GM23338 (cell line): ENCODE measurements around the gene RANBP1. TPM values are rescaled to one million over a fixed set of nuclear protein-coding genes. Genes with fewer than 3 reads are reported as not detected.

ENCODE experiments used
- ATAC-seq: fragments of 200-7000 bp; cut with Tn5 transposase; 3 replicates; pipeline ENCODE4 v1.9.1; 2020
- DNase-seq: peaks from one replicate; pipeline ENCODE4 v3.0.0-alpha.2; 2015; ENCODE audit warnings: low spot score
- H2AFZ ChIP-seq: fragments of 200-600 bp; sonication (generic); 2 replicates; pipeline ENCODE4 v1.8.0; 2016; ENCODE audit warnings: antibody characterized with exemption, mild to moderate bottlenecking, moderate library complexity
- H3F3A ChIP-seq: fragments of 200-600 bp; sonication (generic); replicated peaks from 2 replicates; pipeline ENCODE4 v1.8.0; 2017; ENCODE audit warnings: antibody characterized with exemption, mixed run types, low read depth
- H3K27ac ChIP-seq: fragments of 200-600 bp; sonication (generic); 2 replicates; pipeline ENCODE4 v1.6.1; 2016; ENCODE audit warnings: low read depth
- H3K27me3 ChIP-seq: fragments of 200-600 bp; sonication (generic); 2 replicates; pipeline ENCODE4 v1.8.0; 2016; ENCODE audit warnings: mild to moderate bottlenecking, mixed run types, moderate library complexity; ENCODE audit not compliant: insufficient read depth
- H3K36me3 ChIP-seq: fragments of 200-600 bp; sonication (generic); 2 replicates; pipeline ENCODE4 v1.8.0; 2016; ENCODE audit warnings: mild to moderate bottlenecking; ENCODE audit not compliant: insufficient read depth
- H3K4me1 ChIP-seq: fragments of 200-600 bp; sonication (generic); 2 replicates; pipeline ENCODE4 v1.8.0; 2016; ENCODE audit warnings: mild to moderate bottlenecking, moderate library complexity; ENCODE audit not compliant: insufficient read depth
- H3K4me2 ChIP-seq: fragments of 200-600 bp; sonication (generic); 2 replicates; pipeline ENCODE4 v1.7.1; 2017; ENCODE audit warnings: mixed run types
- H3K4me3 ChIP-seq: fragments of 200-600 bp; sonication (generic); 2 replicates; pipeline ENCODE4 v1.6.1; 2016; ENCODE audit warnings: mixed run types
- H3K79me2 ChIP-seq: fragments of 200-600 bp; sonication (generic); replicated peaks from 2 replicates; pipeline ENCODE4 v1.8.0; 2017; ENCODE audit warnings: mild to moderate bottlenecking; ENCODE audit not compliant: insufficient read depth
- H3K9me2 ChIP-seq: fragments of 200-600 bp; sonication (generic); 2 replicates; pipeline ENCODE4 v1.8.0; 2017; ENCODE audit not compliant: insufficient read depth
- H4K20me1 ChIP-seq: fragments of 200-600 bp; sonication (generic); replicated peaks from 2 replicates; pipeline ENCODE4 v1.8.0; 2017; ENCODE audit warnings: mild to moderate bottlenecking; ENCODE audit not compliant: insufficient read depth
- H3K27ac Mint-ChIP-seq: 2 replicates; pipeline ENCODE4 v1.8.0; 2020; ENCODE audit warnings: inconsistent platforms, mild to moderate bottlenecking, moderate library complexity, mixed read lengths
- H3K27me3 Mint-ChIP-seq: 3 replicates; pipeline ENCODE4 v1.8.0; 2022; ENCODE audit warnings: low read depth, mild to moderate bottlenecking, moderate library complexity, mixed read lengths, inconsistent platforms; ENCODE audit not compliant: insufficient read depth, poor library complexity
- H3K36me3 Mint-ChIP-seq: 3 replicates; pipeline ENCODE4 v1.8.0; 2021; ENCODE audit warnings: low read depth, mild to moderate bottlenecking, inconsistent platforms, moderate library complexity, mixed read lengths
- H3K4me1 Mint-ChIP-seq: 3 replicates; pipeline ENCODE4 v1.8.0; 2020; ENCODE audit warnings: mild to moderate bottlenecking, inconsistent platforms, mixed read lengths
- H3K4me3 Mint-ChIP-seq: 3 replicates; pipeline ENCODE4 v1.8.0; 2021; ENCODE audit warnings: moderate library complexity, mild to moderate bottlenecking, inconsistent platforms, mixed read lengths
- H3K9me3 Mint-ChIP-seq: 3 replicates; pipeline ENCODE4 v1.8.0; 2020; ENCODE audit warnings: moderate library complexity, mild to moderate bottlenecking, inconsistent platforms, mixed read lengths
- CREB1 ChIP-seq: fragments of 250-450 bp; sonication (Bioruptor Pico); IDR thresholded peaks from 2 replicates; pipeline ENCODE4 v1.5.0; 2020; ENCODE audit warnings: low read depth, mild to moderate bottlenecking, moderate library complexity
- CTCF ChIP-seq, 2 experiments: fragments of 200-600 bp in 1 of 2; sonication (generic) in 1 of 2; conservative IDR thresholded peaks; 2 replicates each; pipeline versions ENCODE4 v1.5.1 to v1.6.1; 2016 to 2017; ENCODE audit warnings: antibody characterized with exemption in 2 of 2, low read depth in 2 of 2, mild to moderate bottlenecking in 2 of 2, moderate library complexity in 1 of 2
- ETS1 ChIP-seq: IDR thresholded peaks from 2 replicates; pipeline ENCODE4 v1.6.1; 2016; ENCODE audit warnings: antibody characterized with exemption
- EZH2 ChIP-seq: fragments of 200-600 bp; sonication (generic); IDR thresholded peaks from one replicate; pipeline ENCODE4 v1.8.0; 2017; ENCODE audit warnings: antibody characterized with exemption, mild to moderate bottlenecking, low read depth; ENCODE audit not compliant: unreplicated experiment
- EZH2phosphoT487 ChIP-seq: fragments of 200-600 bp; sonication (generic); IDR thresholded peaks from one replicate; pipeline ENCODE4 v1.8.1; 2018; ENCODE audit warnings: antibody characterized with exemption; ENCODE audit not compliant: unreplicated experiment
- JUNB ChIP-seq: IDR thresholded peaks from one replicate; pipeline ENCODE4 v1.6.1; 2016; ENCODE audit warnings: antibody characterized with exemption; ENCODE audit not compliant: unreplicated experiment
- NANOG ChIP-seq: IDR thresholded peaks from 2 replicates; pipeline ENCODE4 v1.6.1; 2016; ENCODE audit warnings: antibody characterized with exemption, borderline replicate concordance
- POLR2AphosphoS5 ChIP-seq: IDR thresholded peaks from 2 replicates; pipeline ENCODE4 v1.6.1; 2016; ENCODE audit warnings: antibody characterized with exemption, low read depth
- REST ChIP-seq: IDR thresholded peaks from one replicate; pipeline ENCODE4 v1.6.1; 2018; ENCODE audit warnings: antibody characterized with exemption; ENCODE audit not compliant: unreplicated experiment
- STAT1 ChIP-seq: IDR thresholded peaks from one replicate; pipeline ENCODE4 v1.6.1; 2016; ENCODE audit warnings: antibody characterized with exemption; ENCODE audit not compliant: unreplicated experiment
- ZNF114 ChIP-seq: fragments of 250-450 bp; sonication (Bioruptor Pico); IDR thresholded peaks from 2 replicates; pipeline ENCODE4 v1.5.0; 2020; ENCODE audit warnings: mild to moderate bottlenecking, moderate library complexity
- ZNF331 ChIP-seq: fragments of 250-450 bp; sonication (Bioruptor Pico); IDR thresholded peaks from 2 replicates; pipeline ENCODE4 v1.5.0; 2020; ENCODE audit warnings: low read depth, mild to moderate bottlenecking, moderate library complexity
- ZNF462 ChIP-seq: fragments of 250-450 bp; sonication (Bioruptor Pico); IDR thresholded peaks from 2 replicates; pipeline ENCODE4 v1.5.0; 2020; ENCODE audit warnings: mild to moderate bottlenecking, moderate library complexity
- polyA plus RNA-seq: library from polyadenylated mRNA; unstranded; fragments of >200 nt; fragmentation: Nextera tagmentation; extraction: Ambion mirVana; gene quantifications from 2 replicates; pipeline ENCODE4 v1.2.1, GENCODE V29; 2016
- total RNA-seq: library from RNA; depleted of rRNA; stranded (reverse); fragments of >200 nt; shearing (Covaris generic); gene quantifications from 2 replicates; pipeline ENCODE4 v1.2.3, GENCODE V29; 2014

Gene RANBP1
- total and polyA plus RNA-seq, 2 experiments from 2014 or later: 1,014 to 1,206 TPM

GRCh38 chr22:20085651-20086050, 30.3 kb upstream of the RANBP1 start:
- Histone ChIP-seq H3K4me2 (no peak overlapping the region), H4K20me1 (peaks cover 61% of the 10 kb centered on the region), H3K27me3 (no peaks in the 10 kb centered on the region), H3K27ac (peak overlapping the region; percentile 69; the same call in 1 of the 2 replicates), H3K4me1 (peaks cover 12% of the 10 kb centered on the region; the same call in 1 of the 2 replicates), H3K79me2 (peaks cover 82% of the 10 kb centered on the region), H3F3A (peaks cover 34% of the 10 kb centered on the region), H2AFZ (no peak overlapping the region), H3K9me2 (no peaks in the 10 kb centered on the region), H3K4me3 (no peak overlapping the region), H3K36me3 (peaks cover 36% of the 10 kb centered on the region)
- no peak overlapping the region for H3K4me3 Mint-ChIP-seq
- no peak for DNase-seq
- H3K27me3 Mint-ChIP-seq: peaks cover 35% of the 10 kb centered on the region
- H3K27ac Mint-ChIP-seq: 0 out of 2 replicates have a peak overlapping the region, but pooled peaks have one; percentile 92
- H3K4me1 Mint-ChIP-seq: peaks cover 36% of the 10 kb centered on the region
- ATAC-seq: no peak
- H3K9me3 Mint-ChIP-seq: no peaks in the 10 kb centered on the region; the same call in 2 of the 3 replicates
- TF ChIP-seq REST (no peak), ZNF462 (CRISPR knock-in tag) (no peak), JUNB (no peak), NANOG (no peak), EZH2phosphoT487 (no peak), CTCF (conservative IDR thresholded peaks at IDR 0.05; ENCODE audit: low read depth in 2 of 2) (no peak), STAT1 (no peak), CREB1 (CRISPR knock-in tag) (no peak), POLR2AphosphoS5 (no peak), ZNF331 (CRISPR knock-in tag) (no peak), EZH2 (no peak), ZNF114 (CRISPR knock-in tag) (no peak), ETS1 (no peak)
- H3K36me3 Mint-ChIP-seq: peaks cover 73% of the 10 kb centered on the region
